ENCODE measurements around the gene ADGRG6.

GRCh38 chr6:142275236-142276006 lies 26.4 kb upstream of the ADGRG6 start:
- TF ChIP-seq CTCF (IDR thresholded peaks at IDR 0.05) (no peak), POLR2A (IDR thresholded peaks at IDR 0.05) (no peak), POLR2AphosphoS5 (IDR thresholded peaks at IDR 0.05) (no peak)

Measured in upper lobe of left lung (tissue), 4 donors.